ENCODE results near the gene CD1D. TPM values are rescaled to one million over a fixed set of nuclear protein-coding genes. Genes with fewer than 3 reads are reported as not detected.

The CD1D gene
- total RNA-seq, 1 experiment from 2014 or later: not detected

- TF ChIP-seq JUND (IDR thresholded peaks at IDR 0.05): no peak
- TF ChIP-seq EZH2phosphoT487 (IDR thresholded peaks at IDR 0.05; ENCODE audit: borderline replicate concordance): no peak
- no peak for TF ChIP-seq YY1 (IDR thresholded peaks at IDR 0.05; ENCODE audit: extremely low read depth, insufficient replicate concordance, low read depth, low read length)
- no peak for TF ChIP-seq SIN3A (IDR thresholded peaks at IDR 0.05; ENCODE audit: low read depth)
- TF ChIP-seq TCF7L2 (IDR thresholded peaks at IDR 0.05; ENCODE audit: borderline replicate concordance, extremely low read depth, insufficient read depth, insufficient read length): no peak
- no peak for TF ChIP-seq ZNF274 (IDR thresholded peaks at IDR 0.05; ENCODE audit: low read depth, low read length)
- TF ChIP-seq EGR1 (IDR thresholded peaks at IDR 0.05; ENCODE audit: low read depth): no peak
- TF ChIP-seq CEBPB (IDR thresholded peaks at IDR 0.05; ENCODE audit: low read depth): no peak
- TF ChIP-seq, protein P1, sequence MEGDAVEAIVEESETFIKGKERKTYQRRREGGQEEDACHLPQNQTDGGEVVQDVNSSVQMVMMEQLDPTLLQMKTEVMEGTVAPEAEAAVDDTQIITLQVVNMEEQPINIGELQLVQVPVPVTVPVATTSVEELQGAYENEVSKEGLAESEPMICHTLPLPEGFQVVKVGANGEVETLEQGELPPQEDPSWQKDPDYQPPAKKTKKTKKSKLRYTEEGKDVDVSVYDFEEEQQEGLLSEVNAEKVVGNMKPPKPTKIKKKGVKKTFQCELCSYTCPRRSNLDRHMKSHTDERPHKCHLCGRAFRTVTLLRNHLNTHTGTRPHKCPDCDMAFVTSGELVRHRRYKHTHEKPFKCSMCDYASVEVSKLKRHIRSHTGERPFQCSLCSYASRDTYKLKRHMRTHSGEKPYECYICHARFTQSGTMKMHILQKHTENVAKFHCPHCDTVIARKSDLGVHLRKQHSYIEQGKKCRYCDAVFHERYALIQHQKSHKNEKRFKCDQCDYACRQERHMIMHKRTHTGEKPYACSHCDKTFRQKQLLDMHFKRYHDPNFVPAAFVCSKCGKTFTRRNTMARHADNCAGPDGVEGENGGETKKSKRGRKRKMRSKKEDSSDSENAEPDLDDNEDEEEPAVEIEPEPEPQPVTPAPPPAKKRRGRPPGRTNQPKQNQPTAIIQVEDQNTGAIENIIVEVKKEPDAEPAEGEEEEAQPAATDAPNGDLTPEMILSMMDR (IDR thresholded peaks at IDR 0.05 in 2 of 3, conservative IDR thresholded peaks at IDR 0.05 in 1 of 3; ENCODE audit: borderline replicate concordance in 1 of 3, insufficient read depth in 1 of 3, low read depth in 2 of 3, low read length in 2 of 3): no peak
- TF ChIP-seq SP1 (IDR thresholded peaks at IDR 0.05; ENCODE audit: low read depth): no peak
- no peak for TF ChIP-seq ZFX (IDR thresholded peaks at IDR 0.05)
- no peak for TF ChIP-seq MAX (IDR thresholded peaks at IDR 0.05)
- TF ChIP-seq CBX3 (IDR thresholded peaks at IDR 0.05; ENCODE audit: low read depth): no peak
- TF ChIP-seq FOSL1 (IDR thresholded peaks at IDR 0.05; ENCODE audit: low read depth): no peak
- no peak for TF ChIP-seq EZH2 (IDR thresholded peaks at IDR 0.05)
- no peak for TF ChIP-seq RAD21 (IDR thresholded peaks at IDR 0.05; ENCODE audit: low read depth)
- no peak for TF ChIP-seq ZBTB33 (IDR thresholded peaks at IDR 0.05; ENCODE audit: extremely low read depth, insufficient replicate concordance, low read length)
- TF ChIP-seq, protein P2, sequence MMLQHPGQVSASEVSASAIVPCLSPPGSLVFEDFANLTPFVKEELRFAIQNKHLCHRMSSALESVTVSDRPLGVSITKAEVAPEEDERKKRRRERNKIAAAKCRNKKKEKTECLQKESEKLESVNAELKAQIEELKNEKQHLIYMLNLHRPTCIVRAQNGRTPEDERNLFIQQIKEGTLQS (IDR thresholded peaks at IDR 0.05): no peak
- no peak overlapping the region for H3K4me2 ChIP-seq (ENCODE audit: low read length)
- ChIA-PET CTCF (no interaction called here), RAD21 (ENCODE audit: low non-redundant PET in 1 of 2, low total read pairs in 2 of 2, uncharacterized antibody in 2 of 2, unreplicated experiment in 2 of 2) (no interaction called here), POLR2A (no interaction called here)
- DNase-seq (ENCODE audit: low read depth, low spot score) (no peak), ATAC-seq (no peak)
- no TSS peak for BruUV-seq (replicated peaks)
- no peaks in the 10 kb centered on the region for H3K9me2 ChIP-seq (ENCODE audit: insufficient read depth)
- H2AFZ ChIP-seq (ENCODE audit: low read depth, low read length, poor library complexity, severe bottlenecking): no peak overlapping the region
- H3K4me1 ChIP-seq (ENCODE audit: control insufficient read depth in 1 of 2, insufficient read depth in 2 of 2, low read length in 2 of 2): no peaks in the 10 kb centered on the region
- no peaks in the 10 kb centered on the region for H3K79me2 ChIP-seq (ENCODE audit: insufficient read depth, low read length)
- H3K27ac ChIP-seq (ENCODE audit: low read depth, low read length): no peak overlapping the region
- H3K4me3 ChIP-seq (replicated peaks in 1 of 2; ENCODE audit: low read depth in 1 of 2, low read length in 2 of 2): no peak overlapping the region
- intact Hi-C loops (cut with micrococcal nuclease): no loop called here
- H4K20me1 ChIP-seq (ENCODE audit: insufficient read depth): no peaks in the 10 kb centered on the region
- no peaks in the 10 kb centered on the region for H3K9me3 ChIP-seq (ENCODE audit: control insufficient read depth in 1 of 2, insufficient read depth in 1 of 2, low read depth in 1 of 2, low read length in 2 of 2)
- H3K36me3 ChIP-seq (ENCODE audit: control insufficient read depth in 1 of 2, insufficient read depth in 2 of 2, low read length in 2 of 2): no peaks in the 10 kb centered on the region
- H3K9ac ChIP-seq (ENCODE audit: low read length): no peak overlapping the region
- peaks cover 30% of the 10 kb centered on the region for H3K27me3 ChIP-seq (ENCODE audit: insufficient read depth, low read length)
These were observed 1.2 kb upstream of the CD1D start for GRCh38 chr1:158179301-158180041.

Measured in HCT116 (cell line).